Fibroblast of lung (primary cell): ENCODE data around the gene RALA.

Source experiments
- CTCF ChIP-seq, 2 donors: IDR thresholded peaks in 1 of 2; conservative IDR thresholded peaks in 1 of 2; 1 replicate in 1 of 2; 2 replicates in 1 of 2; pipeline ENCODE4 v1.5.1; 2011 to 2012; ENCODE audit warnings: low read length in 2 of 2, control low read depth in 1 of 2, inconsistent platforms in 1 of 2, low read depth in 1 of 2, mild to moderate bottlenecking in 1 of 2
- EZH2 ChIP-seq: IDR thresholded peaks from 2 replicates; pipeline ENCODE4 v1.5.1; 2012; ENCODE audit warnings: low read length, control low read depth, mild to moderate bottlenecking; ENCODE audit errors: missing control alignments

GRCh38 chr7:39678930-39679709 is 55.7 kb downstream of the RALA start:
- TF ChIP-seq CTCF (conservative IDR thresholded peaks at IDR 0.05 in 1 of 2, IDR thresholded peaks at IDR 0.05 in 1 of 2; ENCODE audit: low read depth in 1 of 2, low read length in 2 of 2) (no peak), EZH2 (no peak)
